GM12878 (cell line): Measurements from ENCODE around the gene RHOXF2. TPM values are rescaled to one million over a fixed set of nuclear protein-coding genes. Genes with fewer than 3 reads are reported as not detected.

Experiments used
- DPF2 ChIP-seq: fragments of 450-650 bp; IDR thresholded peaks from 2 replicates; pipeline ENCODE4 v1.6.1; 2017; ENCODE audit warnings: mild to moderate bottlenecking
- SIX5 ChIP-seq: IDR thresholded peaks from 2 replicates; pipeline ENCODE4 v1.6.1; 2011; ENCODE audit warnings: mild to moderate bottlenecking, low read depth, low read length, moderate library complexity; ENCODE audit not compliant: severe bottlenecking
- STAT3 ChIP-seq: IDR thresholded peaks from 2 replicates; pipeline ENCODE4 v1.6.1; 2011; ENCODE audit warnings: low read depth, low read length, improper control_type of control experiment
- polyA plus RNA-seq, 11 experiments: library from polyadenylated mRNA; depleted of rRNA in 4 of 11; unstranded in 6 of 11; stranded (reverse) in 5 of 11; fragments of >200 nt; fragmentation: Nextera tagmentation in 4 of 11; fragmentation: Illumina TruSeq in 1 of 11; extraction: Ambion mirVana in 4 of 11; extraction: Trizol in 1 of 11; gene quantifications; 1 replicate in 1 of 11; 2 replicates in 10 of 11; pipeline versions ENCODE4 v1.2.1 to v1.2.3, GENCODE V29; 2011 to 2016; ENCODE audit warnings: inconsistent platforms in 2 of 11, missing spikeins in 2 of 11, low read depth in 1 of 11
- total RNA-seq, 4 experiments: library from RNA; depleted of rRNA in 3 of 4; stranded (reverse); fragments of >200 nt in 3 of 4; fragmentation: Illumina TruSeq in 1 of 4; extraction: Trizol in 1 of 4; gene quantifications; 2 replicates each; pipeline versions ENCODE4 v1.2.1 to v1.2.3, GENCODE V29; 2013 to 2021
- TF ChIP-seq, protein P1 (sequence below): fragments of 150-350 bp; IDR thresholded peaks from 2 replicates; pipeline ENCODE4 v1.6.1; 2016; ENCODE audit warnings: low read depth, low read length
- TF ChIP-seq, protein P2 (sequence below): fragments of 450-650 bp; IDR thresholded peaks from 2 replicates; pipeline ENCODE4 v1.6.1; 2017; ENCODE audit warnings: mild to moderate bottlenecking

Gene RHOXF2
- total and polyA plus RNA-seq, 10 of the 15 experiments (the other 5 are each of a cell fraction or from before 2014, with no cell fraction given), result 0.03 TPM; not detected in 8

GRCh38 chrX:120207009-120207605 lies 48.7 kb downstream of the RHOXF2 start (continued):
- TF ChIP-seq SIX5, result no peak
- no peak for TF ChIP-seq DPF2
- no peak for TF ChIP-seq STAT3
- TF ChIP-seq, protein P1, sequence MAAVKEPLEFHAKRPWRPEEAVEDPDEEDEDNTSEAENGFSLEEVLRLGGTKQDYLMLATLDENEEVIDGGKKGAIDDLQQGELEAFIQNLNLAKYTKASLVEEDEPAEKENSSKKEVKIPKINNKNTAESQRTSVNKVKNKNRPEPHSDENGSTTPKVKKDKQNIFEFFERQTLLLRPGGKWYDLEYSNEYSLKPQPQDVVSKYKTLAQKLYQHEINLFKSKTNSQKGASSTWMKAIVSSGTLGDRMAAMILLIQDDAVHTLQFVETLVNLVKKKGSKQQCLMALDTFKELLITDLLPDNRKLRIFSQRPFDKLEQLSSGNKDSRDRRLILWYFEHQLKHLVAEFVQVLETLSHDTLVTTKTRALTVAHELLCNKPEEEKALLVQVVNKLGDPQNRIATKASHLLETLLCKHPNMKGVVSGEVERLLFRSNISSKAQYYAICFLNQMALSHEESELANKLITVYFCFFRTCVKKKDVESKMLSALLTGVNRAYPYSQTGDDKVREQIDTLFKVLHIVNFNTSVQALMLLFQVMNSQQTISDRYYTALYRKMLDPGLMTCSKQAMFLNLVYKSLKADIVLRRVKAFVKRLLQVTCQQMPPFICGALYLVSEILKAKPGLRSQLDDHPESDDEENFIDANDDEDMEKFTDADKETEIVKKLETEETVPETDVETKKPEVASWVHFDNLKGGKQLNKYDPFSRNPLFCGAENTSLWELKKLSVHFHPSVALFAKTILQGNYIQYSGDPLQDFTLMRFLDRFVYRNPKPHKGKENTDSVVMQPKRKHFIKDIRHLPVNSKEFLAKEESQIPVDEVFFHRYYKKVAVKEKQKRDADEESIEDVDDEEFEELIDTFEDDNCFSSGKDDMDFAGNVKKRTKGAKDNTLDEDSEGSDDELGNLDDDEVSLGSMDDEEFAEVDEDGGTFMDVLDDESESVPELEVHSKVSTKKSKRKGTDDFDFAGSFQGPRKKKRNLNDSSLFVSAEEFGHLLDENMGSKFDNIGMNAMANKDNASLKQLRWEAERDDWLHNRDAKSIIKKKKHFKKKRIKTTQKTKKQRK, result no peak
- TF ChIP-seq, protein P2, sequence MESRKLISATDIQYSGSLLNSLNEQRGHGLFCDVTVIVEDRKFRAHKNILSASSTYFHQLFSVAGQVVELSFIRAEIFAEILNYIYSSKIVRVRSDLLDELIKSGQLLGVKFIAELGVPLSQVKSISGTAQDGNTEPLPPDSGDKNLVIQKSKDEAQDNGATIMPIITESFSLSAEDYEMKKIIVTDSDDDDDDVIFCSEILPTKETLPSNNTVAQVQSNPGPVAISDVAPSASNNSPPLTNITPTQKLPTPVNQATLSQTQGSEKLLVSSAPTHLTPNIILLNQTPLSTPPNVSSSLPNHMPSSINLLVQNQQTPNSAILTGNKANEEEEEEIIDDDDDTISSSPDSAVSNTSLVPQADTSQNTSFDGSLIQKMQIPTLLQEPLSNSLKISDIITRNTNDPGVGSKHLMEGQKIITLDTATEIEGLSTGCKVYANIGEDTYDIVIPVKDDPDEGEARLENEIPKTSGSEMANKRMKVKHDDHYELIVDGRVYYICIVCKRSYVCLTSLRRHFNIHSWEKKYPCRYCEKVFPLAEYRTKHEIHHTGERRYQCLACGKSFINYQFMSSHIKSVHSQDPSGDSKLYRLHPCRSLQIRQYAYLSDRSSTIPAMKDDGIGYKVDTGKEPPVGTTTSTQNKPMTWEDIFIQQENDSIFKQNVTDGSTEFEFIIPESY, result no peak
